Activated CD4-positive, alpha-beta T cell treated with anti-CD3 and anti-CD28 coated beads for 36 hours (primary cell): ENCODE data around the gene ITGB7. TPM values are rescaled to one million over a fixed set of nuclear protein-coding genes. Genes with fewer than 3 reads are reported as not detected.

Source experiments
- ATAC-seq: fragments of 200-7000 bp; cut with Tn5 transposase; one replicate; pipeline ENCODE4 v1.10.0; 2021; ENCODE audit warnings: mild to moderate bottlenecking, moderate library complexity
- CTCF ChIA-PET: fragments of 350-600 bp; sonication (Branson Sonifier 250); formaldehyde crosslinking; loops from one replicate; lab custom pipeline; 2021; ENCODE audit warnings: antibody characterized with exemption; lab: Charles Lee
- POLR2A ChIA-PET: fragments of 350-600 bp; sonication (Branson Sonifier 250); formaldehyde crosslinking; loops from one replicate; lab custom pipeline; 2021; ENCODE audit warnings: antibody characterized with exemption, inconsistent platforms; lab: Charles Lee
- DNase-seq: peaks from one replicate; pipeline ENCODE4 v3.0.0-alpha.2; 2020
- H3K27ac Mint-ChIP-seq: one replicate; pipeline ENCODE4 v1.8.0; 2021; ENCODE audit warnings: mixed read lengths
- H3K27me3 Mint-ChIP-seq: one replicate; pipeline ENCODE4 v1.8.0; 2021; ENCODE audit warnings: mixed read lengths
- H3K36me3 Mint-ChIP-seq: one replicate; pipeline ENCODE4 v1.8.0; 2021; ENCODE audit warnings: low read depth, mixed read lengths
- H3K4me1 Mint-ChIP-seq: one replicate; pipeline ENCODE4 v1.8.0; 2021; ENCODE audit warnings: mixed read lengths
- H3K4me3 Mint-ChIP-seq: one replicate; pipeline ENCODE4 v1.8.0; 2021; ENCODE audit warnings: mild to moderate bottlenecking, moderate library complexity, mixed read lengths
- H3K9me3 Mint-ChIP-seq: one replicate; pipeline ENCODE4 v1.8.0; 2021; ENCODE audit warnings: low read depth, mixed read lengths
- intact Hi-C, 2 experiments: fragments of 100-400 bp; cut with DNase I in 1 of 2; cut with micrococcal nuclease in 1 of 2; formaldehyde crosslinking; loops; one replicate each; pipeline versions ENCODE4 v1.14.2 to v1.15.1; 2022 to 2024; cut with DNase I, micrococcal nuclease
- total RNA-seq, 2 experiments: library from RNA; stranded (reverse); gene quantifications; one replicate each; pipeline ENCODE4 v1.2.3, GENCODE V29; 2021

ITGB7 gene
- total RNA-seq, 2 experiments from 2014 or later, result 73.0 to 77.6 TPM

- Mint-ChIP-seq H3K4me3 (no peak overlapping the region), H3K4me1 (no peaks in the 10 kb centered on the region), H3K36me3 (no peaks in the 10 kb centered on the region), H3K27ac (no peak overlapping the region), H3K27me3 (no peaks in the 10 kb centered on the region), H3K9me3 (no peaks in the 10 kb centered on the region)
- ATAC-seq, result no peak
- ChIA-PET CTCF (no interaction called here), POLR2A (interaction anchor here (0.6 kb wide), 1 partner anchor 15 kb away, joined by 3 read pairs; no protein-coding TSS in a partner anchor)
- no peak for DNase-seq
- intact Hi-C loops, result no loop called here
Observed at GRCh38 chr12:53152390-53152789, 54.7 kb downstream of the ITGB7 start.

GRCh38 chr12:53151039-53151438 is 56.0 kb downstream of the ITGB7 start:
- intact Hi-C loops, result no loop called here
- H3K9me3 Mint-ChIP-seq, result no peaks in the 10 kb centered on the region
- H3K4me1 Mint-ChIP-seq, result no peaks in the 10 kb centered on the region
- H3K27me3 Mint-ChIP-seq, result no peaks in the 10 kb centered on the region
- H3K36me3 Mint-ChIP-seq, result no peaks in the 10 kb centered on the region
- ChIA-PET CTCF (interaction anchor here (1.1 kb wide), 1 partner anchor 9 kb away, joined by 11 read pairs; no protein-coding TSS in a partner anchor), POLR2A (no interaction called here)
- ATAC-seq (no peak), DNase-seq (no peak)
- H3K27ac Mint-ChIP-seq, result no peak overlapping the region
- no peak overlapping the region for H3K4me3 Mint-ChIP-seq

GRCh38 chr12:53147653-53148052 is 59.4 kb downstream of the ITGB7 start:
- CTCF ChIA-PET, result interaction anchor here (1.1 kb wide), 2 partner anchors 11 to 62 kb away, joined by 3 to 5 read pairs; no protein-coding TSS in a partner anchor
- H3K36me3 Mint-ChIP-seq, result no peaks in the 10 kb centered on the region
- ATAC-seq, result no peak

GRCh38 chr12:53147181-53147580 is 59.9 kb downstream of the ITGB7 start:
- Mint-ChIP-seq H3K36me3 (no peaks in the 10 kb centered on the region), H3K9me3 (no peaks in the 10 kb centered on the region), H3K4me3 (no peak overlapping the region), H3K27me3 (no peaks in the 10 kb centered on the region), H3K27ac (no peak overlapping the region), H3K4me1 (no peaks in the 10 kb centered on the region)
- ChIA-PET POLR2A (no interaction called here), CTCF (interaction anchor here (1.1 kb wide), 1 partner anchor 62 kb away, joined by 3 read pairs; no protein-coding TSS in a partner anchor)
- intact Hi-C loops, result no loop called here
- DNase-seq (no peak), ATAC-seq (no peak)

More at GRCh38 chr12:53147653-53148052, 59.4 kb downstream of the ITGB7 start:
- no peaks in the 10 kb centered on the region for H3K9me3 Mint-ChIP-seq
- H3K27ac Mint-ChIP-seq, result no peak overlapping the region
- intact Hi-C loops, result no loop called here
- POLR2A ChIA-PET, result no interaction called here
- H3K4me1 Mint-ChIP-seq, result no peaks in the 10 kb centered on the region
- no peak for DNase-seq
- no peak overlapping the region for H3K4me3 Mint-ChIP-seq
- no peaks in the 10 kb centered on the region for H3K27me3 Mint-ChIP-seq

- H3K27me3 Mint-ChIP-seq, result no peaks in the 10 kb centered on the region
- no peaks in the 10 kb centered on the region for H3K4me1 Mint-ChIP-seq
- H3K4me3 Mint-ChIP-seq, result no peak overlapping the region
- intact Hi-C loops, result no loop called here
- no peak overlapping the region for H3K27ac Mint-ChIP-seq
- H3K9me3 Mint-ChIP-seq, result no peaks in the 10 kb centered on the region
- no peak for ATAC-seq
- ChIA-PET CTCF (no interaction called here), POLR2A (no interaction called here)
- H3K36me3 Mint-ChIP-seq, result no peaks in the 10 kb centered on the region
- no peak for DNase-seq
Observed at GRCh38 chr12:53145383-53146260, 61.4 kb downstream of the ITGB7 start.

GRCh38 chr12:53143355-53143754 is 63.7 kb downstream of the ITGB7 start:
- POLR2A ChIA-PET, result interaction anchor here (0.6 kb wide), 1 partner anchor 150 kb away, joined by 6 read pairs; no protein-coding TSS in a partner anchor
- Mint-ChIP-seq H3K27ac (no peak overlapping the region), H3K4me3 (no peak overlapping the region), H3K27me3 (no peaks in the 10 kb centered on the region), H3K4me1 (no peaks in the 10 kb centered on the region), H3K36me3 (no peaks in the 10 kb centered on the region), H3K9me3 (peaks cover 3% of the 10 kb centered on the region)
- CTCF ChIA-PET, result interaction anchor here (0.6 to 1.0 kb wide), 2 partner anchors 12 to 25 kb away, joined by 3 read pairs; no protein-coding TSS in a partner anchor
- no peak for ATAC-seq
- intact Hi-C loops, result no loop called here
- no peak for DNase-seq

Other genes with a start within 250 kb of the ITGB7 start
- gene EIF4B, start 200.8 kb downstream of the ITGB7 start, total RNA-seq, result 100 to 1,000 TPM; 698 to 781 TPM
- gene TNS2, start 157.2 kb downstream of the ITGB7 start, total RNA-seq, result 1 to 10 TPM in 1 of 2 experiments, under 1 TPM in 1; 0.77 to 2.4 TPM
- gene SPRYD3, start 127.9 kb downstream of the ITGB7 start, total RNA-seq, result 10 to 100 TPM; 13.7 to 18.2 TPM
- gene IGFBP6, start 109.6 kb downstream of the ITGB7 start, total RNA-seq, result 1 to 10 TPM; 1.3 to 2.4 TPM
- gene SOAT2, start 103.8 kb downstream of the ITGB7 start, total RNA-seq, result under 1 TPM; 0.57 to 0.79 TPM
- gene ZNF740, start 26.5 kb downstream of the ITGB7 start, total RNA-seq, result 10 to 100 TPM; 34.9 to 40.2 TPM
- gene CSAD, start 26.3 kb downstream of the ITGB7 start, total RNA-seq, result 10 to 100 TPM; 20.0 to 23.1 TPM
- gene RARG, start 25.0 kb upstream of the ITGB7 start, total RNA-seq, result 10 to 100 TPM; 20.0 to 21.6 TPM
- 10 to 100 TPM; 60.8 to 66.9 TPM for gene ESPL1, start 61.0 kb upstream of the ITGB7 start, total RNA-seq
- gene PFDN5, start 88.3 kb upstream of the ITGB7 start, total RNA-seq, result 100 to 1,000 TPM; 253 to 322 TPM
- 10 to 100 TPM; 61.9 to 68.8 TPM for gene MYG1, start 92.4 kb upstream of the ITGB7 start, total RNA-seq
- 10 to 100 TPM; 65.5 to 72.5 TPM for gene AAAS, start 114.4 kb upstream of the ITGB7 start, total RNA-seq
- not detected for gene SP7, start 129.1 kb upstream of the ITGB7 start, total RNA-seq
- gene SP1, start 172.9 kb upstream of the ITGB7 start, total RNA-seq, result 10 to 100 TPM; 76.8 to 93.5 TPM
- not detected for gene AMHR2, start 216.6 kb upstream of the ITGB7 start, total RNA-seq
- 100 to 1,000 TPM; 250 to 266 TPM for gene PRR13, start 234.5 kb upstream of the ITGB7 start, total RNA-seq
- gene PCBP2, start 244.9 kb upstream of the ITGB7 start, total RNA-seq, result 100 to 1,000 TPM; 881 to 999 TPM